Motor neuron (in vitro differentiated cells): Measurements from ENCODE around the gene ABCC5. TPM values are rescaled to one million over a fixed set of nuclear protein-coding genes. Genes with fewer than 3 reads are reported as not detected.
A peak's percentile ranks its signal among the peaks of the same experiment; 100 is the strongest.

Source experiments
- ATAC-seq, 8 experiments: fragments of 200-7000 bp; cut with Tn5 transposase; replicated peaks in 6 of 8; 2 replicates each; pipeline ENCODE4 v1.8.0; 2021; ENCODE audit warnings: mild to moderate bottlenecking in 8 of 8, moderate library complexity in 8 of 8
- H3K27ac ChIP-seq, 2 donors: fragments of 250-450 bp; sonication (Bioruptor Pico); 2 replicates each; pipeline ENCODE4 v1.9.0; 2021; ENCODE audit warnings: antibody characterized with exemption in 2 of 2, mild to moderate bottlenecking in 2 of 2, moderate library complexity in 1 of 2
- H3K4me1 ChIP-seq, 2 donors: fragments of 250-450 bp; sonication (Bioruptor Pico); replicated peaks in 1 of 2; 2 replicates each; pipeline ENCODE4 v1.6.1; 2021; ENCODE audit warnings: antibody characterized with exemption in 2 of 2, mild to moderate bottlenecking in 2 of 2, moderate library complexity in 1 of 2
- H3K4me3 ChIP-seq, 5 donors: fragments of 250-450 bp; sonication (Bioruptor Pico); 2 replicates each; pipeline ENCODE4 v1.9.0; 2021; ENCODE audit warnings: antibody characterized with exemption in 5 of 5, mild to moderate bottlenecking in 5 of 5, moderate library complexity in 4 of 5
- WGBS, 10 experiments: fragments of 450-650 bp; shearing (Covaris generic); methylation state at CpG; one replicate each; pipeline ENCODE4 v1.0.0; 2022; 5-methylcytosine and 5-hydroxymethylcytosine counted together
- in situ Hi-C, 9 experiments: fragments of 400-800 bp; cut with MboI; loops; one replicate each; pipeline ENCODE4 v1.15.0; 2021; ENCODE audit warnings: low sequenced_read_pairs in 9 of 9, low pct_unique_long_range_greater_than_20kb in 2 of 9; ENCODE audit not compliant: unreplicated experiment in 9 of 9
- total RNA-seq, 8 experiments: library from RNA; unstranded; fragments of 300-600 nt; gene quantifications; 2 replicates each; pipeline versions ENCODE4 v1.2.3 to v1.2.4, GENCODE V29; 2022

The ABCC5 gene
- total RNA-seq, 8 experiments from 2014 or later: 25.7 to 93.7 (median 36.4) TPM

DNA sequence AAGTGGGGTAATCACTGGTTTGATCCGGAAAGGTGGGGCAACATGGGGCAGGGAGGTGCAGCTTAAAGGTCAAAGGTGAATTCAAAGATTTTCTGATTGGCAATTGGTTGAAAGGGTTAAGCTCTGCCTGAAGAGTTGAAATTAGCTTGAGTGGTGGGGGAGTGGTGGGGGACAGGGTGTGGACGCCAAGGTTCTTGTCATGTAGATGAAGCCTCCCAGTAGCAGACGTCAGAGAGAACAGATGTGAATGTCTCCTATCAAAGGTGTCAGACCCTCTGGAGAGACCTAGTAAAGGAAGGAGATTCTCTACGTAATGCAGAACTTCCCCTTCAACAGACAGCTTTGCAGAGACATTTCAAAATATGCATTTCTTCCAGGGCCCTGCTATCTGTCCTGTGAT, 62.8 kb downstream of the ABCC5 start:
- H3K4me3 ChIP-seq: no peak overlapping the region
- in situ Hi-C loops: no loop called here
- H3K4me1 ChIP-seq: peaks cover 0 to 6% of the 10 kb centered on the region in 2 donors
- ATAC-seq: peak in 2 of 8 experiments; percentile 35 to 39
- WGBS, 10 experiments: 0 to 90% (median 58%) methylated on average over 1 to 3 of the region's 4 CpGs; no CpG with 5 or more reads in 2 of the 10 experiments
- H3K27ac ChIP-seq: no peak overlapping the region

GRCh38 chr3:183953471-183954070, 64.1 kb downstream of the ABCC5 start:
- no peak for ATAC-seq
- Histone ChIP-seq H3K4me1 (peaks cover 0 to 6% of the 10 kb centered on the region in 2 donors), H3K27ac (no peak overlapping the region), H3K4me3 (no peak overlapping the region)
- 60 to 100% (median 81%) methylated on average over 1 to 5 of the region's 6 CpGs; no CpG with 5 or more reads in 3 of the 10 experiments for WGBS, 10 experiments
- in situ Hi-C loops: no loop called here

GRCh38 chr3:183951459-183951858, 66.2 kb downstream of the ABCC5 start:
- no peak overlapping the region for H3K27ac ChIP-seq
- 80 to 100% (median 90%) methylated on average over 1 to 9 of the region's 13 CpGs; no CpG with 5 or more reads in 1 of the 10 experiments for WGBS, 10 experiments
- in situ Hi-C loops: no loop called here
- ATAC-seq: no peak
- no peak overlapping the region for H3K4me3 ChIP-seq
- H3K4me1 ChIP-seq: peaks cover 0 to 6% of the 10 kb centered on the region in 2 donors

DNA sequence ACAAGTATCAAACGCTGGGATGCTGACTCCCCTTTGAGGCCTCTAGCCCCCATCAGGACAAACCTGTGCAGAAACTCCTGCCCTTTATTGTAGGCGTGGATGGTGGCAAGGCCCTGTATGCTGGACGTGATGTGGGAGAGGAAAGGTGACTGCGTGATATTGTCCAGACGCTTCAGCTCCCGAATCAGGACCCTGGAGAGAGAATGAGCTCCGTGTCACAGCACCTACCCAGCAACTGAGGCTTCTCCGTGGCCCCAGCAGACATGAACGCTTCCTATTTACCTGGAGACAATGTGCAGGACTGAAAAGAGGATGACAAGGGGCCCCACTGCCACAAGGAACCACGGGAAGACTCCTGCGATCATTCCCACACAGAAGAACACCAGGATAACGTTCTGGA, 68.0 kb downstream of the ABCC5 start:
- ATAC-seq: no peak
- in situ Hi-C loops: no loop called here
- 59 to 100% (median 87%) methylated on average over 1 to 8 of the region's 12 CpGs; no CpG with 5 or more reads in 3 of the 10 experiments for WGBS, 10 experiments
- H3K27ac ChIP-seq: no peak overlapping the region
- H3K4me3 ChIP-seq: no peak overlapping the region
- H3K4me1 ChIP-seq: peaks cover 0 to under 1% of the 10 kb centered on the region in 2 donors

GRCh38 chr3:183946037-183946436, 71.6 kb downstream of the ABCC5 start:
- 94 to 100% (median 100%) methylated on average over 1 to 2 of the region's 2 CpGs; no CpG with 5 or more reads in 2 of the 10 experiments for WGBS, 10 experiments
- Histone ChIP-seq H3K4me1 (no peaks in the 10 kb centered on the region), H3K27ac (no peak overlapping the region), H3K4me3 (no peak overlapping the region)
- in situ Hi-C loops: no loop called here
- no peak for ATAC-seq

DNA sequence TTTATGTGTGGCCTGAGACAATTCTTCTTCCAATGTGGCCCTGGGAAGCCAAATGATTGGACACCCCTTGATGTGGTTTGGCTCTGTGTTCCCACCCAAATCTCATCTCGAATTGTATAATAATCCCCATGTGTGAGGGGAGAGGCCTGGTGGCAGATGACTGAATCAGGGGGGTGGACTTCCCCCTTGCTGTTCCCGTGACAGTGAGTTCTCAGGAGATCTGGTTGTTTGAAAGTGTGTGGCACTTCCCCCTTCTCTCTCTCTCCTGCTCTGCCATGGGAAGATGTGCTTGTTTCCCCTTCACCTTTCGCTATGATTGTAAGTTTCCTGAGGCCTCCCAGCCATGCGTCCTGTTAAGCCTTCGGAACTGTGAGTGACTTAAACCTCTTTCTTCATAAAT, 72.9 kb downstream of the ABCC5 start:
- no peak overlapping the region for H3K4me3 ChIP-seq
- no peaks in the 10 kb centered on the region for H3K4me1 ChIP-seq
- WGBS, 10 experiments: 0 to 100% (median 67%) methylated on average over 1 to 3 of the region's 5 CpGs; no CpG with 5 or more reads in 5 of the 10 experiments
- no peak overlapping the region for H3K27ac ChIP-seq
- in situ Hi-C loops: no loop called here
- ATAC-seq: no peak

GRCh38 chr3:183943739-183944138, 73.9 kb downstream of the ABCC5 start:
- no peaks in the 10 kb centered on the region for H3K4me1 ChIP-seq
- WGBS, 10 experiments: 60 to 100% (median 94%) methylated on average over 1 to 6 of the region's 6 CpGs; no CpG with 5 or more reads in 3 of the 10 experiments

GRCh38 chr3:183941216-183941615, 76.5 kb downstream of the ABCC5 start:
- H3K4me3 ChIP-seq: no peak overlapping the region
- H3K4me1 ChIP-seq: no peaks in the 10 kb centered on the region
- no peak for ATAC-seq
- WGBS, 10 experiments: 29 to 92% (median 73%) methylated on average over 1 to 2 of the region's 2 CpGs; no CpG with 5 or more reads in 2 of the 10 experiments
- in situ Hi-C loops: no loop called here
- no peak overlapping the region for H3K27ac ChIP-seq

More at GRCh38 chr3:183943739-183944138, 73.9 kb downstream of the ABCC5 start:
- ATAC-seq: no peak
- Histone ChIP-seq H3K27ac (no peak overlapping the region), H3K4me3 (no peak overlapping the region)
- in situ Hi-C loops: no loop called here

GRCh38 chr3:183937601-183938286, 79.9 kb downstream of the ABCC5 start:
- WGBS, 10 experiments: 79 to 100% (median 90%) methylated on average over 2 to 10 of the region's 10 CpGs; no CpG with 5 or more reads in 3 of the 10 experiments
- Histone ChIP-seq H3K4me3 (no peak overlapping the region), H3K4me1 (no peaks in the 10 kb centered on the region), H3K27ac (no peak overlapping the region)
- in situ Hi-C loops: no loop called here
- peak in 1 of 8 experiments; percentile 21 for ATAC-seq

- in situ Hi-C loops: no loop called here
- Histone ChIP-seq H3K27ac (no peak overlapping the region), H3K4me3 (no peak overlapping the region), H3K4me1 (no peaks in the 10 kb centered on the region)
- WGBS, 10 experiments: 40 to 100% (median 100%) methylated on average over 1 to 3 of the region's 3 CpGs; no CpG with 5 or more reads in 4 of the 10 experiments
- ATAC-seq: no peak
Observed at GRCh38 chr3:183933160-183933559, 84.5 kb downstream of the ABCC5 start.

- Histone ChIP-seq H3K27ac (no peak overlapping the region), H3K4me1 (no peaks in the 10 kb centered on the region), H3K4me3 (no peak overlapping the region)
- WGBS, 10 experiments: 60 to 100% (median 97%) methylated on average over 1 to 2 of the region's 2 CpGs; no CpG with 5 or more reads in 2 of the 10 experiments
- ATAC-seq: no peak
- in situ Hi-C loops: no loop called here
Observed at GRCh38 chr3:183931881-183932280, 85.8 kb downstream of the ABCC5 start.

GRCh38 chr3:183930086-183930485, 87.6 kb downstream of the ABCC5 start:
- no peak overlapping the region for H3K4me3 ChIP-seq
- no peak overlapping the region for H3K27ac ChIP-seq
- H3K4me1 ChIP-seq: no peaks in the 10 kb centered on the region
- in situ Hi-C loops: no loop called here
- no peak for ATAC-seq
- 97 to 100% (median 100%) methylated on average over 2 to 10 of the region's 10 CpGs; no CpG with 5 or more reads in 7 of the 10 experiments for WGBS, 10 experiments

- Histone ChIP-seq H3K4me1 (no peaks in the 10 kb centered on the region), H3K4me3 (no peak overlapping the region), H3K27ac (no peak overlapping the region)
- ATAC-seq: no peak
- WGBS, 10 experiments: 83 to 100% (median 93%) methylated on average over 1 to 3 of the region's 3 CpGs; no CpG with 5 or more reads in 3 of the 10 experiments
- in situ Hi-C loops: no loop called here
Observed at GRCh38 chr3:183927059-183927458, 90.6 kb downstream of the ABCC5 start.
